ENCODE results near the gene S100A4.

Gene S100A4

DNA sequence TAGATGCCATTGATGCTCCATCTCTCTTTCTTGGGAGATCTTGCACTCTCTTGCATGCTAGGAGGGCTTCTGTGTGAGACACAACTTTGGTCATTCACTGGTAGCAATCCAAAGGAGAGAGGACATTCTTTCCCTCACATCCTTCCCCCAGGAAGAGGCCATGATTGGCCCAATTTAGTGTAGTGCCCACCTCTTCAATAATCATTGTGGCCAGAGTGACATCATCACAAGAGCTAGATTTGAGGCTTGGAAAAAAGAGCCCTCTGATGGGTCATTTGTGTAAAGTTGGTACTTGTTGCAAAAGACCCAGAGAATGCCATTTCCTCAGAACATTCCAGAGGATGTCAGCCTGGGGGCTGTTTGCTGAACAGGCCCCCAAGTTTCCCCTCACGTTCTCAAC, 40.0 kb downstream of the S100A4 start:
- H3K4me1 ChIP-seq (ENCODE audit: insufficient read depth, low read length, poor library complexity, severe bottlenecking): no peaks in the 10 kb centered on the region
- H3K79me2 ChIP-seq (ENCODE audit: insufficient read depth, low read length): no peaks in the 10 kb centered on the region
- H3K27me3 ChIP-seq (ENCODE audit: insufficient read depth, low read length, poor library complexity, severe bottlenecking): no peaks in the 10 kb centered on the region
- no peak for TF ChIP-seq EZH2phosphoT487 (IDR thresholded peaks at IDR 0.05; ENCODE audit: borderline replicate concordance)
- TF ChIP-seq, protein P1, sequence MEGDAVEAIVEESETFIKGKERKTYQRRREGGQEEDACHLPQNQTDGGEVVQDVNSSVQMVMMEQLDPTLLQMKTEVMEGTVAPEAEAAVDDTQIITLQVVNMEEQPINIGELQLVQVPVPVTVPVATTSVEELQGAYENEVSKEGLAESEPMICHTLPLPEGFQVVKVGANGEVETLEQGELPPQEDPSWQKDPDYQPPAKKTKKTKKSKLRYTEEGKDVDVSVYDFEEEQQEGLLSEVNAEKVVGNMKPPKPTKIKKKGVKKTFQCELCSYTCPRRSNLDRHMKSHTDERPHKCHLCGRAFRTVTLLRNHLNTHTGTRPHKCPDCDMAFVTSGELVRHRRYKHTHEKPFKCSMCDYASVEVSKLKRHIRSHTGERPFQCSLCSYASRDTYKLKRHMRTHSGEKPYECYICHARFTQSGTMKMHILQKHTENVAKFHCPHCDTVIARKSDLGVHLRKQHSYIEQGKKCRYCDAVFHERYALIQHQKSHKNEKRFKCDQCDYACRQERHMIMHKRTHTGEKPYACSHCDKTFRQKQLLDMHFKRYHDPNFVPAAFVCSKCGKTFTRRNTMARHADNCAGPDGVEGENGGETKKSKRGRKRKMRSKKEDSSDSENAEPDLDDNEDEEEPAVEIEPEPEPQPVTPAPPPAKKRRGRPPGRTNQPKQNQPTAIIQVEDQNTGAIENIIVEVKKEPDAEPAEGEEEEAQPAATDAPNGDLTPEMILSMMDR (conservative IDR thresholded peaks at IDR 0.05; ENCODE audit: low read length): no peak
- H3K4me2 ChIP-seq (ENCODE audit: low read depth, low read length, poor library complexity, severe bottlenecking): no peak overlapping the region
- no peaks in the 10 kb centered on the region for H3K9me2 ChIP-seq (replicated peaks; ENCODE audit: low read depth, low read length)
- no peaks in the 10 kb centered on the region for H3K36me3 ChIP-seq (ENCODE audit: insufficient read depth, low read length)
- no peak overlapping the region for H3K9ac ChIP-seq (ENCODE audit: low read depth, low read length, poor library complexity, severe bottlenecking)
- H3F3A ChIP-seq (ENCODE audit: low read depth): no peaks in the 10 kb centered on the region
- no peaks in the 10 kb centered on the region for H4K20me1 ChIP-seq (ENCODE audit: insufficient read depth, low read length, poor library complexity, severe bottlenecking)
- H2AFZ ChIP-seq (ENCODE audit: low read length): no peak overlapping the region
- H3K4me3 ChIP-seq (ENCODE audit: low read length, poor library complexity, severe bottlenecking): no peak overlapping the region
- no peaks in the 10 kb centered on the region for H3K9me3 ChIP-seq (ENCODE audit: insufficient read depth, low read depth, low read length)

DNA sequence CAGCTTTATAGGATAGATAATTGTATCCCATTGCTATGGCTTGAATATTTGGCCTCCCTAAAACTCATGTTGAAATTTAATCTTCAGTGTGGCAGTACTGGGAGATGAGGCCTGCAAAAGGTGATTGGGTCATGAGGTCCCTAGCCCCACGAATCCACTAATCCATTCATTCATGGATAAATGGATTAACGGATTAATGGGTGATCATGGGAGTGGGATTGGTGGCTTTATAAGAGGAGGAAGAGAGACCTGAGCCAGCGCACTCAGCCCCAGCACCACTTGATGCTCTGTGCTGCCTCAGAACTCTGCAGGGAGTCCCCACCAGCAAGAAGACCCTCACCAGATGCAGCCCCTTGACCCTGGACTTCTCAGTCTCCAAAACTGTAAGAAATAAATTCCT, 41.8 kb downstream of the S100A4 start:
- TF ChIP-seq EZH2phosphoT487 (IDR thresholded peaks at IDR 0.05; ENCODE audit: borderline replicate concordance): no peak
- TF ChIP-seq, protein P1 (conservative IDR thresholded peaks at IDR 0.05; ENCODE audit: low read length): no peak
- no peak overlapping the region for H3K4me2 ChIP-seq (ENCODE audit: low read depth, low read length, poor library complexity, severe bottlenecking)

DNA sequence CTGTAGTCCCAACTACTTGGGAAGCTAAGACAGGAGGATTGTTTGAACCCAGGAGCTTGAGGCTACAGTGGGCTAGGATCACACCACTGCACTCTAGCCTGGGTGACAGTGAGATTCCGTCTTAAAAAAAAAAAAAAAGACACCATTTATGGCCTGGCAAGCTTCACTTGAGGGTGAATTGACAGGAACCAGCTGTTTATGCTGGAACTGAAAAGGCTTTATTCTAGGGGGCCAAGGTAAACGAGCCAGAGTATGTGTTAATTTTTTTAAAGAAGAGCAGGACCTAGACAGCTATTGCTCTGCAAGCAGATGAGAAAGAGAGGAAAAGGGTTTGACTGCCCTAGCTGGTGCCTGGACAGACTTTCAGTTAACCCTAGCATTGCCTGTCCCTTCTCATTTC, 46.9 kb downstream of the S100A4 start:
- Histone ChIP-seq H3K9ac (ENCODE audit: low read depth, low read length, poor library complexity, severe bottlenecking) (no peak overlapping the region), H3K9me2 (replicated peaks; ENCODE audit: low read depth, low read length) (no peaks in the 10 kb centered on the region), H3K27me3 (ENCODE audit: insufficient read depth, low read length, poor library complexity, severe bottlenecking) (no peaks in the 10 kb centered on the region), H3F3A (ENCODE audit: low read depth) (no peaks in the 10 kb centered on the region), H3K4me2 (ENCODE audit: low read depth, low read length, poor library complexity, severe bottlenecking) (no peak overlapping the region), H4K20me1 (ENCODE audit: insufficient read depth, low read length, poor library complexity, severe bottlenecking) (no peaks in the 10 kb centered on the region), H3K4me3 (ENCODE audit: low read length, poor library complexity, severe bottlenecking) (no peak overlapping the region), H3K36me3 (ENCODE audit: insufficient read depth, low read length) (no peaks in the 10 kb centered on the region), H3K9me3 (ENCODE audit: insufficient read depth, low read depth, low read length) (no peaks in the 10 kb centered on the region), H3K4me1 (ENCODE audit: insufficient read depth, low read length, poor library complexity, severe bottlenecking) (peaks cover 9% of the 10 kb centered on the region), H2AFZ (ENCODE audit: low read length) (no peak overlapping the region), H3K79me2 (ENCODE audit: insufficient read depth, low read length) (no peaks in the 10 kb centered on the region)
- no peak for TF ChIP-seq EZH2phosphoT487 (IDR thresholded peaks at IDR 0.05; ENCODE audit: borderline replicate concordance)
- TF ChIP-seq, protein P1 (conservative IDR thresholded peaks at IDR 0.05; ENCODE audit: low read length): no peak

More for the DNA sequence above, 41.8 kb downstream of the S100A4 start:
- Histone ChIP-seq H3K9me3 (ENCODE audit: insufficient read depth, low read depth, low read length) (no peaks in the 10 kb centered on the region), H3K36me3 (ENCODE audit: insufficient read depth, low read length) (no peaks in the 10 kb centered on the region), H4K20me1 (ENCODE audit: insufficient read depth, low read length, poor library complexity, severe bottlenecking) (no peaks in the 10 kb centered on the region), H3K4me3 (ENCODE audit: low read length, poor library complexity, severe bottlenecking) (no peak overlapping the region), H3K27me3 (ENCODE audit: insufficient read depth, low read length, poor library complexity, severe bottlenecking) (no peaks in the 10 kb centered on the region), H2AFZ (ENCODE audit: low read length) (no peak overlapping the region), H3F3A (ENCODE audit: low read depth) (no peaks in the 10 kb centered on the region), H3K4me1 (ENCODE audit: insufficient read depth, low read length, poor library complexity, severe bottlenecking) (peaks cover 4% of the 10 kb centered on the region), H3K9me2 (replicated peaks; ENCODE audit: low read depth, low read length) (no peaks in the 10 kb centered on the region), H3K9ac (ENCODE audit: low read depth, low read length, poor library complexity, severe bottlenecking) (no peak overlapping the region), H3K79me2 (ENCODE audit: insufficient read depth, low read length) (no peaks in the 10 kb centered on the region)

All from Loucy (cell line).